GM21381 (cell line): ENCODE measurements around the gene CITED2.

Source experiments
- ATAC-seq: cut with Tn5 transposase; IDR thresholded peaks from one replicate; pipeline ENCODE4 v1.9.1; 2021; ENCODE audit warnings: mild to moderate bottlenecking, moderate library complexity; ENCODE audit not compliant: unreplicated experiment

CITED2 gene

DNA sequence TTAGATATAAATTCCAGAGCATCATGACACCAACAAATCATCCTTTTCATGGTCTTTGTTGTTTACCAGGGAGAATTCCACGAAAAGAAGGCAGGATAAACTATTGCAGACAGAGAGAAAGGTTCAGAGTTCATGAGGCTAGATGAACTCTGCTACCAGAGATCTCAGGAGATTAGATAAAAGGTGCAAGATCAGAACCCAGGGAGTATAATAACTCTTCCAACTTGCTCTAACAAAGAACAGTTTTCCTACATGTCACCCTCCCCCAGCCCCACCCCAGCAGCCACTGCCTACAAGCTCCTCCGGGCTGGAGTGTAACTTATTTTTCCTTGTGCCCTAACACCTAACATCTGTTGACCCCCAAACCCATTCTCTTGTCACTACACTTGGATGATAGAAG, 13.9 kb upstream of the CITED2 start:
- ATAC-seq = no peak

- ATAC-seq = no peak
Measured at GRCh38 chr6:139386404-139386803, 12.0 kb upstream of the CITED2 start.

DNA sequence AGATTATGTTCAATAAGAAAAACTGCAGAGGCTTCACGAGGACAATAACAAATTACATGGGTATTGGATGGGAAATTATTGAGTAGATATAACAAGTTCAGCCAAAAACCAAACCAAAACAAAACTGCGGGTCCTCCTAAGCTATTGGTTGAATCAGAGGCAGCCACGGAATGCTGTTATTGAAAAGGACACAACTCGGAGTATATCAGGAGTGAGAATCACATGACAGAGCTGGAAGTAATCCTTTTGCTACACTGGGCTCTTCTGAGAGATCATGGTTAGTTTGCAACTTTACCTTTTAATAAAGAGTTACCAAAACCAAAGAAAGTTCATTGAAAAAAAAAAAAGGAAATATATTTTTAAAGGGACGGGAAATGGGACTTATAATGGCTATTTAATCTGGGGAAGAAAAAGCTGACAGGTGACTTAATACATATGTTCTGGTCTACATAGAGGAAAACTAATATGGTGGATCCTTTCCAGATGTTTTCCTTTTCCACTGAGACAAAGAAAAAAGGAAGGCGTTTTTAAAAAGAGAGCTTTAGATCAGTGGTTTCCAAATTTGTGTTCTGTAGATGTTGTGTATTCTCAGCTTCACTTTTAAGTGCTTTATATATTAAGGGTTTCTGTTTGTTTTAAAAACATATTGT, 6.9 kb upstream of the CITED2 start:
- ATAC-seq = no peak

GRCh38 chr6:139380611-139381010, 6.2 kb upstream of the CITED2 start:
- ATAC-seq = no peak

DNA sequence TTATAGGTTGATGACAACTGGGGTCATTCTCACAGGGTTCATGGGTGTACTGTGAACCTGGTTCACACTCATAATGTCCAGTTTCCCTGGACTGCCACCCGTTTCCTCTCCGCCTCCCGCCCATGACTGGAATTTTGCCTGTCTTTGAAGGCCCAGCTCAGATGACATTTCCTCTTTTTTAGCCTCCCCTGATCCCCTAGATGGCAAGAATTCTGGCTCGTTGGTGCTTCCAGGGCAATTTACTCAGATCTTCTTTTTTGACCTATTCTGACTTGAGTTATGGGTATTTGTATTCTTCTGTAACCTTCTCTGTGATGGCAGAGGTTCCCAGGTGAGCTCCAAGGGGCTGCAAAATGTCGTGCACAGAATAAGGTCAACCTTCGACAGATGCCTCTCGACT, 5.7 kb upstream of the CITED2 start:
- ATAC-seq = no peak

DNA sequence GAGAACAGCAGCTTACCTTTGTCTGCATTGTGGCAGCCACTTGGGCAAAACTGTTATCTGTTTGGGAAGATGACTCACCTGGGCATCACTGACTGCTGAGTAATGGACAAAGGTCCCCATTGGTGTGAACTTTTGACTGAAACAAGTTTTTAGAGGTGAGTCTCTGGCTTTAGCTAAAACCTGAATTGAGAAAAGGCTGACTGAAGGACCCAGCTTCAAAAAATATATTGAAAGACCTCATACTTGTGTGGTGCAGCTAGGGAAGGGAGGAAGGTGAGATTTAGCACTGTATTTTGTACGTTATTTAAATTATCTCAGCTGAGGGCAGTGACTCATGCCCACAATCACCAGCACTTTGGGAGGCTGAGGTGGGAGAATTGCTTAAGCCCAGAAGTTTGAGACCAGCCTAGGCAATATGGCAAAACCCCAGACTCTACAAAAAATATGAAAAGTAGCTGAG, 4.5 kb upstream of the CITED2 start:
- ATAC-seq = no peak

- ATAC-seq = no peak
Measured at GRCh38 chr6:139378226-139378625, 3.8 kb upstream of the CITED2 start.

DNA sequence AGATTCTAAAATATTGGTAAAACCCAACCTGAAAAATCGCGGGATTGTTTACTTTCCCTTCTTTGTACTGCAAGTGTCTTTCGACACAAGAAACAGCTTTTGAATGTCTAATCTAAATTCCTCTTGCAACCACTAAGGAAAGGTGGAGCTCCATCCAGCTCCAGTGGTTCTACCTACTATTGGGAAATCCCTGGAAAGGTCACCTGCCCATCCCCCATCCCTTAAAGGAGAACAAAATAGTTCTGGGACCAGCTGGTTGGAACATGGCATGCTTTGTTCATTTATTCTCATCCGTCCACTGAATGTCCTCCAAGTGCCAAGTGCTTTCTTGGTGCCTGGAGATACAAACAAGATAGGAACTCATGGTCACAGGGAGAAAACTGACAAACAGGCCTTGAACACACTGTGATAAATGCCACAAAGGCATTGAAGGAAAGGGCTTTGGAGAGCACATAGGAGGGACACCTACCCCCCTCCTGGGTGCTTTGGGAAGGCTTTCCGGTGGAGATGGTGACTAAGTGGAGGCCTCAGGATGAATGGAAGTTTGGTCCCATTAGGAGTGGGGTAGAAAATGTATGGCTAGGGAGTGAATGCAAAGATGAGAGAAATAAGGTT, 2.3 kb upstream of the CITED2 start:
- no peak for ATAC-seq

- no peak for ATAC-seq
Measured at GRCh38 chr6:139376017-139376330, 1.5 kb upstream of the CITED2 start.

DNA sequence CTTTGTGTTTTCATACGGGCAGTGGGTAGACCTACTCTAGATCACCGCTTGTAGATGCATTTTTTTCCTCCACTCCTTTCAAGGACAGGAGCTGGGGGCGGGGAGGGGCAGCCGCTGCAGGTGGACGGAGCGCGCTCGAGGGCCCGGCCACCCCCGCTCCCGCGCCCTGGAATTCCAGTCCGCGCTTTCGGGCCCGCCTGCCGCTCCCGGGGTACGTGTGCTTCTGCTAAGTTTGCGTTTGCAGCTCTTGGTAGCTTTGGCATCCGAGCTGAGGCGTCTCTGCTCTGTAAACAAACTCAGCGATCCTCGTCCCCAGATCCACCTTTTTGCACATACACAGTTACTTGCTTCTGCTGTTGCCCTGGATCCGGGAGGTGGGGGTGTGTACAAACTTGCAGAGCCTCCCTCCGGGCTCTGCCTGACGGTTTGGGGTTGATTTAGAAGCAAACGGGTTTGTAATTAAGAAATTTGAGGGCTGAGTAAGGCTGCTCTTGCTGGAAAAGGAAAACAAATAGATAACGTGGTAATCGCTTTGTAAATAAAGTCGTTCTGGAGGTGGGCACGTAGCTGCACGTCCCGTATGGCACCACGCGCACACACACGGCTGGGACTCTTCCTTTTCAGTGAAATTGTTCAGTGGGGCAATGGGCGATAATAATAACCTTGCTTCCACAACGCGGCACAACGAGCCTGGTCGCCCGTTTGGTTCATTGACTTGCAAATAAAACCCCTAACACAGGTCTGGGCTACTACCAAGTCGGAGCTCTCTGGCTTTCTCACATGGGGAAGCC, 973 bp upstream of the CITED2 start:
- peak; percentile 58 for ATAC-seq

DNA sequence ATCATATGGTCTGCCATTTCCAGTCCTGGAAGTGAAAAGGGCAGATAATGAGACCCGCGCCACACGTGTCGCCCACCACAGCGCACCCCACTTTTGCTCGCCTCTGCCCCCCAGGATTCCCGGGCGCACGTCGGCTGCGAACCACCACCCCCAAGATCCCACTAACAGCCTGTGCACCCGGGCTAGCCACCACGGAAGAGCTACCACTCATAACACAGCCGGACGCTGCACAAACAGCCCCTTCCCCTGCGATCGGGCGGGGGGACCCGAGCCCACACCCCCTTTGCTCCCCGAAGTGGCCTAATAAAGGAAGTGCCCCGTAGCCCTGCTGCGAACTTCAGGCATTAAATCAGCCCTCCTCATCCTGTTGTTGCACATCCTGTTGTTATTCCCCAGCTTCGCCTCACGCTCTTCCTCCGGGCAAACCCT, 506 bp downstream of the CITED2 start:
- peak; percentile 12 for ATAC-seq

DNA sequence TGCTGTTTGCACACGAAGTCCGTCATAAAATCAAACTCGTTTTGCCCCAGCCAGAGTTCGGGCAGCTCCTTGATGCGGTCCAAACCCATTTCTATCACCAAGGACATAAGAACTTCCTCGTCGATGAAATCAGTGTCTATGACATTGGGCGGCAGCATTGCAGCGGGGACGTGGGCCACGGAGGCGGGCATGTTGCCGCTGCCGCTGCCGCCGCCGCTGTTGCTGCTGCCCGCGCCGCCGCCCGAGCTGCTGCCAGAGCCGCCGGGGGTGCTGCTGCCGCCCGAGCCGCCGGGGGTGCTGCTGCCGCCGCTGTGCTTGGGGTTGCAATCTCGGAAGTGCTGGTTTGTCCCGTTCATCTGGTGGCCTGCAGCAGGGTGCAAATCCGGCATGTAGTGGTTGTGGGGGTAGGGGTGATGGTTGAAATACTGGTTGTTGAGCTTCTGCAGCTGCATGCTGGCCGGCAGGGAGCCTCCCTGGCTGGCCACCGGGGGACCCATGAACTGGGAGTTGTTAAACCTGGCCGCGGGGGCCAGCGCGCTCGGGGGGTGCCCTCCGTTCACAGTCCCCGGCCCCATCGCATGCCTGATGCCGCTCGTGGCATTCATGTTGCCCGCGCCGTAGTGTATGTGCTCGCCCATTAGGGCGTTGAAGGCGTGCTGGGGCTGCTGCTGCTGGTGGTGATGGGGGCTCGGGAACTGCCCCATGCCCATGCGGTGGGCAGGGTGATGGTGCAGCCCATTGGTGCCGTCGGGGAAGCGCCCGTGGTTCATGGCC, 1.1 kb downstream of the CITED2 start:
- peak; percentile 27 for ATAC-seq

DNA sequence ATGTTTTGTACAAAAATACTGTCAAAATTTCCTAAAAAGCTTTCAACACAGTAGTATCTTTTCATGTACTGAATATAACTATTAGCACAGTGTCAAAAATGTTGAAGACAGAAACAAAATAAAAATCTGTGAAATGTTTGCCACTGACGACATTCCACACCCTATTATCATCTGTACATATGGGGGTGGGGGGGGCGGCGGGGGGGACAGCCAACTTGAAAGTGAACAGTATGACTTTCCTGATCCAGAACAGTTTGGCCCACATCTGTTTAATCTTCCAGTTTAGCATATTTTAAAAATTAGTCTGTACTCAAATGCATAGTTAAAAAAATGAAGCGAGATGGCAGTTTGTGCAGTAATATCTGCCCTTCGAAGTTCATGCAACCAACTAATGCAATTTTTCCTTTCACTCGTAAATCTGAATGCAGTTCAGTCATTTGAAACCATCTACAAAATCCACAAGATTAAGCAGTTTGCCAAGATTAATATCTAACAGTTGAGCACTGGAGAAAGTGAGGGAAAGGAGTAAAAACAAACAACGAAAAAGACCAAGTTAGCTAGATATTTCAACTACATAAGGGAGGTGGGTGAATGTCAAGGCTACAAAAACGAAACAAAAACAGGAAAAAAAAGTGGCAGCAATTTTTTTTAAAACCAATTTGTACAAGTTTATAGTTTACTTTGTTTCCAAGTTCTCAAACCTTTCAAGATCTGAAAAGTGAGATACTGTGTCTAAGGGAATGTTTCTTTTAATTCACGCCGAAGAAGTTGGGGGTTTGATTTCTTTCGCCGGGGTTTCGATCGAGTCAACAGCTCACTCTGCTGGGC, 1.9 kb downstream of the CITED2 start:
- no peak for ATAC-seq

- ATAC-seq = no peak
Measured at GRCh38 chr6:139371421-139372203, 2.8 kb downstream of the CITED2 start.

- no peak for ATAC-seq
Measured at GRCh38 chr6:139370999-139371345, 3.5 kb downstream of the CITED2 start.

DNA sequence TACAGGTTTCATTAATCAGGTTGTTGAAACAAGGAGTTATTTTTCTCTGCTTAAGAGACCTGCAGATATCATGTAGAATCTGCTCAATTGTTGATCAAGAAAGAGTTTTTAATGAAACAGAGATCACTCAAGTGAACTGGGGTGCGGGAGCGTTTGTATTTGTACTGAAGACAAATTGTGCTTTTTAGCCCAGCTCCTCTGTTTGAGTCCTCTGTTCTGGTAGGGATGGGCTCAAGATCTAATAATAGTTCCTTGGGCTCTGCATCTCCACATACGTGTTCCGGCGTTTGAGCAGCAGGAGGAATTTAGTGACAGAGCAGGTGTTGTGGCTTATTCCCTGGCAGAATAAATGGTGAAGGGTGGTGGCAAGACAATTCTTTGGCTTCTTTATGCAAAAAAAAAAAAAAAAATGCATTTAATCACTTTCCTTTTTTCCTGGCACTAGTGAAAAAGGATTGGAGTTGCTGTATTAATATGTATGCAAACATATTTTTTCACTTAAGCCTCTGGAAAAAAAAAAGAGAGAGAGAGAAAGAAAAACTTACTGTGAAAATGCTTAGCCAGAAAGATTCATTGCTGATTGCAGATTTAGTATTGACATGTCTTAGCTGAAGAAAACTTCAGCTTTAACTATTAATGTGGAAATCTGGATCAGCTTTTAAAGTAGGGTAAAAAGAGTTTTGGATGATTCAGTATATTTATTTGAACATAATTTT, 4.0 kb downstream of the CITED2 start:
- no peak for ATAC-seq

DNA sequence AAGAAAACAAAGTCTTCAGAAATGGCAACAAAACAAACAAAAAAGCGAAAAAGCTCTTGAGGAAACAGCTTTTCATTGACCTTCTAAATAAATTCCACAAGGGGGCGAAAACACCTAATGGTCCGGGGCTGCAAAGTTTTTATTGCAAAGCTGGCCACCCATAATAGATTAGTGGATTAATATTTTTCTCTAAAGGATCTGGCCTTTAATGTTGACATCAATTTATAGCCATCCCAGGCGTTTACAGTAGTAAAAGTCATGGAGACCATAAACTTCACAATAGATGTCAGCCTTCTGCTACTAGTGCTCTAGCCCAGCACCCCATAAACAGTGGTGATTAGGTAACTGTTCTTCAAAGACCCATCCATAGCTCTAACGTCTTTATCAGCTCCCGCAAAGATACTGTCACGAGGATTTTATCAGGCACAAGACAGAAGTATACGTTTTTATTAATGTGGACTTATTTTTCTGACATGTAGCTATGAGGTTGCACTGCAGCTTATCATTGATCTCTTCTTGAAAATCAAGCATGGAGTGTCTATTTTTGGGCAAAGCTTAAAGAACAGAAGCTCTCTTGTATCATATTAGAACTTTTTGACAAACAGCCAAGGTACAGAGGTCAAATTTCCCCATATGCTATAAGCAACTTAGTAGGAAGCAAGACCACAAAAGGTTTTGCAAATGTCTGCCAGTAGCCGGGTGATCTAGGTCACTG, 4.7 kb downstream of the CITED2 start:
- no peak for ATAC-seq

GRCh38 chr6:139369068-139369467, 5.4 kb downstream of the CITED2 start:
- ATAC-seq = no peak

DNA sequence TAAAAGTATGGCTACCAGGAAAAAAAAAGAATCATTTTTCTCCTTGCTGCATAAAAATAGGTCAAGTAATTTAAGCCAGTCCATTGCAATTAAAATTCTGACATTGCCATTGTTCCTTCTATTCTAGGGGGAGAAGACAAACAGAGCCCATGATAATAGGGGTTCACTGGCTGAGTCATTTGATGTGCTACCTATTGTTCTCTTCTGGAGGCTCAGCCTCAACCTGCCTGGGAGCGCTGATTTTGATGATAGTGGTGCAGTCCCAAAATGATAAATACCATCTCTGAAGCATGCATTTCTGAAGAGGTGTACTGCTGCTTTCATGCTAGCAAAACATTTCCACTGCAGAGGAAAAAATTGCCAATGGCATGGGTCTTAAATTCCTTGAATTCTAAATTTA, 5.8 kb downstream of the CITED2 start:
- ATAC-seq = no peak
